NCI-H2107 (cell line): ENCODE results near the gene KRTAP1-4.
"Not testable (repeated sequence)": the region's sequence is repeated elsewhere in the genome, so short reads cannot be mapped to it uniquely, and the experiment has no call there.

Source experiments
- DNase-seq: peaks from one replicate; lab custom pipeline; 2025; lab: John Stamatoyannopoulos, UW

The KRTAP1-4 gene

GRCh38 chr17:41029633-41030245, at the start of gene KRTAP1-4:
KRTAP1-4 (minus strand) TSS chr17:41030195; CDS start chr17:41030078, 117 bp downstream.
- no peak for DNase-seq

GRCh38 chr17:41076788-41077187, 46.8 kb upstream of the KRTAP1-4 start:
- no peak for DNase-seq

DNA sequence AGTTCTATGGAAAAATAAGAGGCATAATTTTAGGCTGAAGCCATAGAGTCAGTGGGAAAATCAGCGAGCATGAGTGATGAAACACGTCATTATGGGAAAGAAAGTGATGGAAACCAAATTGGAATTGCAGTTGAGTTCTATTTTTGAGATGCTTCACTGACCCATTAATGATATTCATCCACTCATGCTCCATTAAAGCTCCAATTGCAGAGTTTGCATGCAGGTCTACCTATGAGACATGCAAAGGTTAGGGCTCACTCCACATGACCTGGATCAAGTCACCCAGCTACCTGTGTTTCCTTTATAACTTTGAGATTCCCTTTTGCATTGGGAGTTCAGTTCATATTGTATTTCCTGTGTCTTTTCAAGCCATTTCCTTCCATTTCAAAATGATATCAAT, 43.7 kb upstream of the KRTAP1-4 start:
- DNase-seq = no peak

- DNase-seq = no peak
Measured at GRCh38 chr17:41071606-41072360, 41.8 kb upstream of the KRTAP1-4 start.

- DNase-seq = no peak
Measured at GRCh38 chr17:41069031-41069430, 39.0 kb upstream of the KRTAP1-4 start.

- no peak for DNase-seq
Measured at GRCh38 chr17:41067281-41067680, 37.3 kb upstream of the KRTAP1-4 start.

DNA sequence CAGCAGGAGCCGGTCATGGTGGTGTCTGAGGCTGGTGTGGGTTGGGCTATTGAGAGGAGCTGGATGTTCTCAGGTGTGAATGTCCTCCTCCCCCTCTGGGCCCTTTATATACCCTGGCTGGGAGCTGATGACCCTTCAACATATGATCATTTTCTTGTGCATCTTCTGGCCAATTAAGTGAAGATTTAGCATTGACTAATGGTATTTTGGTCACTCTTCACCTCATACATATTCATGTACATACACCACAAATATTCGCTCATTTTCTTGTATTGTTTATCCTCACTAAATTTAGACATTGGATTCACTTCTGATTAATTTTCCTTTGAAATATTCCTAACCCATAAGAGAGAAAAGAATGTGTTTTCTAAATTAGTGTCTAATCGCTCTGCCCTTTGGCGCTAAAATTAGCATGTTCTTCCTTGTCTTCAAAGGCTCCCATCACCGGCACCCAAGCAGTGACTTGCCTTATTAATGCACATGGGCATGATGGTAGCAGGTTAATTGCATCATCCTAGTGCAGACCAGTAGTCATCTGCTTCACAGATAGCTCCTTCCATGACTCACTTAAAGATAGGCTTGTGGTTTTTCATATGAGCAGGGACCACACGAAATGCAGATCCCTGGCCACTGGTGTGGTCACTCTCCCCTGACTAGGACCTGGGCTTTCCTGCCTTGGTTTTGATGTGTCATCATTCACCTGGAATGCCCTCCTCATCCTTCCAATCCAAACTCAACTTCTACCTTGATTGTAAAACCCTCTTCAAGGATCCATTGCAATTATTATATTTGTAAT, 36.0 kb upstream of the KRTAP1-4 start, which contains the start of gene KRTAP2-4:
KRTAP2-4 (minus strand) TSS at position 51 of the 796 bp plus-strand sequence; CDS start at position 17, 34 bp downstream.
- DNase-seq = no peak

DNA sequence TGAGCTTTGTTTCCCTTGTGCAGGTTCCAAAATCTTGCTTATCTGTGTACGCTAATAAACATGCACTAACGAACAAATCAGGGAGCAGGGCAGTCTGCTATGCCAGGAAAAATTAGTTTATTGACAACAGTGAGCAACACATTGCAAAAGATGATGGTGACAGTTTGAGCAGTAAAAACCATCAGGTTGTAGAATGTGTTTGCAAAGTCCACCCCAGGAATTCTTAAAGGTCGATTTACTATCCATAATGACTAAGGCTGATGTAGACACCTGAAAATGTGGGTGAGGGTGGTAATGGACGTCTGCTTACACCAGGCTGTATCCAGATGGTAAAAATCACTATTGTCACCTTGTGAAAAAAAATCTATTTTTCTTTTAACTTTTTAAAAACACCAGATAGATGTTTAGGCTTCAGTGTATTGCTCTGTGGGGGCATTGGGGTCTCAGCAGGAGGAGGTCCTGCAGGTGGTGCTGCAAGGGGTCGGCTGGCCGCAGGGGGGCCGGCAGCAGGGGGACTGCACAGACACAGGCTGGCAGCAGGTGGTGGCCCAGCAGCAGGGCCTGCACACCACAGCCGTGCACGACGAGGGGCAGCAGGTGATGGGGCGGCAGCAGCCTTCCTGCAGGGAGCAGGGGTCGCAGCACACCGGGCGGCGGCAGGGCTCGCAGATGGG, 35.2 kb upstream of the KRTAP1-4 start:
- DNase-seq = not testable (repeated sequence)

DNA sequence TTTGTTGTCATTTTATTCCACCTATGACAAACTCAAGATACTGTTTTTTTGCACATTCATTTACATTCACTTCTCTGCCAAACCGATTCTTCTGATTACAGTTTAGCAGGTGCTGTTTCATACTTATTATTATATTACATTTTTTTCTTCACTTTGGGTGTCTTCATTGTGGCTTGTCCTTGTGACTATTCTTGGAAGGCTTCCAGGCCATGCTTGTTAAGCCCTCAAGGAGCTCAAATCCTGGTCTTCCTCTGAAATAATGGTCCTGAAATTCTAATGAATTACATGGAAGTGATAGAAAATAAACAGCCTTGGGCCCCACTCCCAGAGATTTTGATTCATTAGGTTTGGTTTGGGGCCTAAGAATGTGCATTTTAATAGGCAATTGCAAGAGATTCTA, 34.3 kb upstream of the KRTAP1-4 start:
- no peak for DNase-seq

GRCh38 chr17:41063449-41063848, 33.5 kb upstream of the KRTAP1-4 start:
- no peak for DNase-seq

GRCh38 chr17:41061964-41062363, 32.0 kb upstream of the KRTAP1-4 start:
- DNase-seq = no peak

DNA sequence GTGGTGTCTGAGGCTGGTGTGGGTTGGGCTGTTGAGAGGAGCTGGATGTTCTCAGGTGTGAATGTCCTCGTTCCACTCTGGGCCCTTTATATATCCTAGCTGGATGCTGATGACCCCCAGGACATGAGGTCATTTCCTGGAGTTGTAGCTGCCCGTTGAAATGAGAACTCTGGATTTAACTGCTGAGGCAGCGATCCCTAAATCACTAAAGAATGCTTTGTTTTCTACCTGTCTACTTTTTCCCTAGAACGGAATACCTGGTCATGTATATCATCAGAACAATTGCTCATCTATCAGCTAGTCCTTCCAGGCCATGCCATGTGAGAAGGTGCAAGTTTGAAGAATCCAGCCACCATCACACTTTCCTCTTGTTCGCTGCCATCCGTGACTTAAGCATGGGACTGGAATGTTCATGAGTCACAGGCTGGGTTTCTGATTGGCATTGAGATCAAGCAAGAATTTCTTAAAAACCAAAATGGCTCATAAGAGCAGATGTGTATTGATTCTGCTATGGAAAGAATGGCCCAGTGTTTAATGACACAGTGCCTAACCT, 30.1 kb upstream of the KRTAP1-4 start, which contains the start of gene KRTAP2-3:
KRTAP2-3 (minus strand) TSS at position 63 of the 553 bp plus-strand sequence. CDS start 64 bp downstream, outside the sequence.
- DNase-seq = no peak

GRCh38 chr17:41059276-41060051, 29.5 kb upstream of the KRTAP1-4 start:
- not testable (repeated sequence) for DNase-seq

DNA sequence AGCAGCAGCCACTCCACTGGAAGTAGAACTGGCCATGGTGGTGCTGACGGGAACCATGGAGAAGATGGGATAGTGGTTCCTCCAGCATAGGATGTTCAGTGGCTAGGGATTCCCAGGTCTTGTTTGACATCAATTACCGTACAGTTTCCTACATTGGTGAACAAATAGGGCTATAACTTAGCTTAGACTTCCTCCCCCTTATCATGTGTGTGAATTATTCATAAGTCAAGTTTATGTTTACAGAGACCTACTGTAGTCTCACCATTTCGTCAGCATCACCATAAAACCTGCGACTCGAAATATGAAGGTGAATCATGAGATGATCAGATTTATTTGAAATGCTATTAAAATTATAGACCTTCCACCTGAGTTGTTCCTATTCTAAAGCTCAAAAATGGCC, 28.7 kb upstream of the KRTAP1-4 start:
- DNase-seq = no peak

- no peak for DNase-seq
Measured at GRCh38 chr17:41057547-41057946, 27.6 kb upstream of the KRTAP1-4 start.

DNA sequence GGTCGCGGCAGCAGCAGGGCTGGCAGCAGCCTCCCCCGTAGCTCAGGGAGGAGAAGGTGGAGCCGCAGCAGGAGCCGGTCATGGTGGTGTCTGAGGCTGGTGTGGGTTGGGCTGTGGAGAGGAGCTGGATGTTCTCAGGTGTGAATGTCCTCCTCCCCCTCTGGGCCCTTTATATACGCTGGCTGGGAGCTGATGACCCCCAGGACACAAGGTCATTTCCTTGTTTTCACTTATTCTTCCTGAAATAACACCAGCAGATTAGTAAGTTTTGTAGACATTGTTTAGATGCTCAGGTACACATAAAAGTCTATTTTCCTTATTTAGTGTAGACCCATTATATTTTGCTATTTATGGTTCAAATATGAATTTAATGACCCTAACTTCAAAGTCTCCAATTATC, 25.1 kb upstream of the KRTAP1-4 start, which contains the start of gene KRTAP2-2:
KRTAP2-2 (minus strand) TSS at position 101 of the 400 bp plus-strand sequence; CDS start at position 82, 19 bp downstream.
- not testable (repeated sequence) for DNase-seq

GRCh38 chr17:41054556-41054955, 24.6 kb upstream of the KRTAP1-4 start:
- DNase-seq = not testable (repeated sequence)

DNA sequence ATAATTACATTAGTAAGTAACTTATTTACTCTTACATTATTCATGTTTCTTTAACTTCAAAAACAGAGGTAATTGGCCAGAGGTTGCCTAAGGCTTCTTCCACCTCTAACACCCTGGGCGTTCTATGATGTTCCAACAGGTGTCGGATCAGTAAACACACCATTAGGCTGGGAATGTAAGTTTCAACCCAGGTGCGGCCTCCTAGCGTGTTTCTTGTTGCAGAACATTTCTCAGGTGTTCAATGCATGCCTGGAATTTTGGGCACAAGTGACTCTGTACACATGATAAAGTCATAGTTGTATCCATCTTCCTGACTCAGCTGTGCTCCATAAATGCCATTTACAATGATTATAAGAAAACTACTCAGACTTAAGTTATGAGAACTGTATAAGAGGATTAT, 24.0 kb upstream of the KRTAP1-4 start:
- no peak for DNase-seq

DNA sequence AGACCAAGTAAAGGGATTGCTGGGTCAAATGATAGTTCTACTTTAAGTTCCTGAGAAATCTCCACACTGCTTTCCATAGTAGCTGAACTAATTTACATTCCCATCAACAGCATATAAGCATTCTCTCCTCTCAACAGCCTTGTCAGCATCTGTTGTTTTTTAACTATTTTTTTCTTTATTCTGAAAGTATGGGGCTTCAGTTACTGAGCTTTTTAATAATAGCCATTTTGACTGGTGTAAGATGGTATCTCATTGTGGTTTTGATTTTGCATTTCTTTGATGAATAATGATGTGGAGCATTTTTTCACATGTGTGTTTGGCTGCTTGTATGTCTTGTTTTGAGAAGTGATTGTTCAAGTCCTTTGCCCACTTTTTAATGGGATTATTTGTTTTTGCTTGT, 22.6 kb upstream of the KRTAP1-4 start:
- DNase-seq = no peak

DNA sequence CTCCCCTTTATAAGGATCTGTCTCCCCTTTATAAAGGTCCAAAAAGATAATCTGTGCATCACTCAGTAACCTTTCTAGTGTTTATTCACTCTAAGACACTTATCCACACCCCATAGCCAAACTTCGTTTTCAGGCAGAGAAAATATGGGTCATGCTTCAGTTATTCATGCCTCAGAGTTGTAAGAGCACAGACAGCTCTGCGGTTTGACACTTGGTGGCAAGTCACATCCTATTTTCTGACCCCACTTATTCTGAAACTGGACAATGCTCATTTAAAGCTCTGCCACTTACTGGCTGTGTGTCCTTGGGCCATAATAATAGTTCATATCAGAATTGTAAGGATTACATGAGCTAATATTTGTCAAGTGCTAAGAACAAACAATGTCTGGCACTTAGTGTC, 19.1 kb upstream of the KRTAP1-4 start:
- no peak for DNase-seq

DNA sequence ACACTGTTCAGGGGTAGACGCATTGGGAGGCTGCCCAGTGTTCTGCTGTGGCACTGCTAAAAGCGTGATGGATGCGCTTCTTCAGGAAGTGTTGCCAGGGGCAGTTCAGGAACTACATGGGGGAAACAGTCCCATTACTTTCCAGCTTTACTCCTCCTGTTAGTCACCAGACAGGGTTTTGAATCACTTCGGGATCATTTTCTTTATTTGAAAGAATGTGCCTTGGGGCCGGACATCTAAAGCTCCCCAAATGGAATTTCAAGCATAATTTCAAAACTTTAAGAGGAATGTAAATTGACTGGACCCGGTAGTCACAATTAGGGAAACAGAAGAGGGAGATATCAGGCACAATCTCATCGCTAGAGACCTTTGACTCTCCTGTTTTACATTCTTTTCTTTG, 18.4 kb upstream of the KRTAP1-4 start:
- DNase-seq = no peak
